RWPE1 (cell line): ENCODE results near the gene CIDEB.
"Not testable (repeated sequence)": the region's sequence is repeated elsewhere in the genome, so short reads cannot be mapped to it uniquely, and the experiment has no call there.

Experiments
- CTCF ChIA-PET: fragments of 350-600 bp; sonication (Branson Sonifier 250); formaldehyde crosslinking; extraction: SDS; loops from one replicate; lab custom pipeline; 2021; lab: Yijun Ruan, JAX
- POLR2A ChIA-PET: fragments of 400-600 bp; formaldehyde crosslinking; extraction: SDS; loops from one replicate; lab custom pipeline; 2020; ENCODE audit warnings: antibody characterized with exemption; ENCODE audit not compliant: low non-redundant PET; lab: Yijun Ruan, JAX
- DNase-seq: peaks from one replicate; pipeline ENCODE4 v3.0.0; 2012; ENCODE audit warnings: low spot score
- H3K27ac ChIP-seq: fragments of 450-650 bp; 2 replicates; pipeline ENCODE4 v1.5.1; 2017
- CTCF ChIP-seq: fragments of 450-650 bp; conservative IDR thresholded peaks from 2 replicates; pipeline ENCODE4 v1.5.1; 2017; ENCODE audit warnings: low read depth, mild to moderate bottlenecking

CIDEB gene

GRCh38 chr14:24329073-24329663, 21.4 kb upstream of the CIDEB start:
- no peak overlapping the region for H3K27ac ChIP-seq
- ChIA-PET CTCF (interaction anchor here (0.6 to 3.1 kb wide), 5 partner anchors 11 to 107 kb away, joined by 3 to 19 read pairs (median 3); partner anchors contain the start of genes CBLN3 and KHNYN), POLR2A (no interaction called here)
- TF ChIP-seq CTCF, result no peak
- DNase-seq, result no peak

DNA sequence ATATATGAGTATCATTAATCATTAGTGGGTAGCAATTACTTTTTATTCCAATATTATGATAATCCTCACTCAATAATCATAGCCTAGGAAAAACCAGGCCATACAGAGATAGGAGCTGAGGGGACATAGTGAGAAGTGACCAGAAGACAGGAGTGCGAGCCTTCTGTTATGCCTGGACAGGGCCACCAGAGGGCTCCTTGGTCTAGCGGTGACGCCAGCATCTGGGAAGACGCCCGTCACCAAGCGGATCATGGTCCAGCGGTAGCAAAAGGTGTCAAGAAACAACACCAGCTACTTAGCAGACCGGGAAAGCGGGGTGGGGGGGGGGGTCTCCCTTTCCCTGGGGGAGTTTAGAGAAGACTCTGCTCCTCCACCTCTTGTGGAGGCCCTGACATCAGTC, 20.1 kb upstream of the CIDEB start:
- H3K27ac ChIP-seq, DNase-seq: not testable (repeated sequence)
- CTCF ChIA-PET, result interaction anchor here (0.9 to 3.1 kb wide), 7 partner anchors 9 to 109 kb away, joined by 3 to 19 read pairs (median 9); partner anchors contain the start of genes CBLN3, CIDEB, KHNYN and LTB4R2
- peak; percentile 73 for TF ChIP-seq CTCF
- POLR2A ChIA-PET, result interaction anchor here (0.8 kb wide), 1 partner anchor 104 kb away, joined by 3 read pairs; no protein-coding TSS in a partner anchor

DNA sequence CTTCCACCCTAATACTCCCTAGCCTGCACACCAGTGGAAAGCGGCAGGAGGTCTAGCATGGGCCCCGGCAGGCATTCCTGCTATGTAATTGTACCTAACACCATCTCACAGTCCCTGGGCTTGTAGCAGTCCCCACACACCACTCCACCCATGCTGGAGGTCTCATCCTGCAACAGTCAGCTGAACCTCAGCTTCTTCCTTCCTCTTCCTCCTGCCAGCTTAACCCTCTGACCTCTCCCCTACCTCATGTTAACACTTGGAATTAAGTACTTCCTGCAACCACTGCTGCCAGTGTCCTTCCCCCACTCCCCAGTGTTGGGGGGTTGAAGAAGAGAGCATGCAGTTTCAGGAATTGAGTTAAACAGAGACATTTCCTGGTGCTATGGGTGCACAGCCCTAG, 19.5 kb upstream of the CIDEB start:
- ChIA-PET CTCF (interaction anchor here (0.5 to 3.1 kb wide), 7 partner anchors 9 to 138 kb away, joined by 3 to 19 read pairs (median 9); partner anchors contain the start of genes CIDEB and LTB4R2), POLR2A (interaction anchor here (0.6 to 0.7 kb wide), 3 partner anchors 20 to 115 kb away, joined by 6 to 7 read pairs (median 7); no protein-coding TSS in a partner anchor)
- H3K27ac ChIP-seq, result no peak overlapping the region
- DNase-seq, result no peak
- TF ChIP-seq CTCF, result no peak

- ChIA-PET CTCF (interaction anchor here (0.9 to 2.3 kb wide), 4 partner anchors 17 to 111 kb away, joined by 3 to 11 read pairs (median 7); partner anchors contain the start of genes CIDEB and LTB4R2), POLR2A (no interaction called here)
- no peak for DNase-seq
- TF ChIP-seq CTCF, result no peak
- H3K27ac ChIP-seq, result no peak overlapping the region
Observed at GRCh38 chr14:24325963-24326362, 18.2 kb upstream of the CIDEB start.

GRCh38 chr14:24325041-24325530, 17.3 kb upstream of the CIDEB start:
- no peak for DNase-seq
- POLR2A ChIA-PET, result no interaction called here
- CTCF ChIA-PET, result interaction anchor here (0.6 to 1.6 kb wide), 6 partner anchors 9 to 1257 kb away, joined by 3 to 11 read pairs (median 3); partner anchors contain the start of gene CIDEB
- H3K27ac ChIP-seq, result no peak overlapping the region
- TF ChIP-seq CTCF, result no peak

GRCh38 chr14:24324024-24324423, 16.2 kb upstream of the CIDEB start:
- no peak for TF ChIP-seq CTCF
- DNase-seq, result no peak
- H3K27ac ChIP-seq, result no peak overlapping the region
- CTCF ChIA-PET, result no interaction called here
- POLR2A ChIA-PET, result no interaction called here
